GM18909 (cell line): ENCODE measurements around the gene MPPED2.

Experiments
- ATAC-seq: cut with Tn5 transposase; IDR thresholded peaks from one replicate; pipeline ENCODE4 v1.9.1; 2021; ENCODE audit warnings: mild to moderate bottlenecking; ENCODE audit not compliant: unreplicated experiment, poor library complexity

Gene MPPED2

DNA sequence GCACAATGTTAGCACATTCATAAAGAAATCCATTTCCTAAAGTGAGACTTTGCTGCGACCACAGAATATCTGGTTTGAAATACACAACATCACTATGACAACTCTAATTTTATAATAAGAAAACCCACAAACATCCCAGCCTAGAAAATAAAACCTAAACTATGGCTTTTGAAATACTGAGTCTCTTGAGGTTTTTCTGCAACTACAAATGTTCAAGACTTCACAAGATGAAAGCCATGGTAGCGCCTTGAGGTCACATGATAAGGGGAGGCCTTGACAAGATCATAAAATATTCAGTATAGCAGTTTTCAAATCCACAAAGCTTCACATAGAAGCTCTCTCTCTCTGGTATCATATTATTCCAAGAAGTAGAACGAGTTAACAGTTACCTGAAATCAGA is 126.8 kb downstream of the MPPED2 start:
- ATAC-seq = no peak

DNA sequence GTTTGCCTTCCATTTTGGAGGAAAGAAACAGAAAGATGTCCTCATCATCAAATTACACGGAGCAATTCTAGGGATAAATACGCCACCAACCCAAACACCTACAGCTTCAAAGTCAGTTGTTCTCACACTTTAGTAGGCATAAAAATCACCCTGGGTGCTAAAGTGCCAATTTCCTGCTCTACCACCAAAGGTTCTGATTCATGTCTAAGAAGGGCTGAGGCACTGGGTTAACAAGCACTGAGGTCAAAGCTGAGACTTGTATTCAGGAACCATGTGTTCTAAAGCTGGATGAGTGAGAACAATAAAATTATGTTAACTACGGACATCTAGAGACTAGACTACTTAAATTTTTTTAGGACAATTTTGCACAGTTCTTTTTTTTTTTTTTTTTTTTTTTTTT is 127.6 kb downstream of the MPPED2 start:
- no peak for ATAC-seq

DNA sequence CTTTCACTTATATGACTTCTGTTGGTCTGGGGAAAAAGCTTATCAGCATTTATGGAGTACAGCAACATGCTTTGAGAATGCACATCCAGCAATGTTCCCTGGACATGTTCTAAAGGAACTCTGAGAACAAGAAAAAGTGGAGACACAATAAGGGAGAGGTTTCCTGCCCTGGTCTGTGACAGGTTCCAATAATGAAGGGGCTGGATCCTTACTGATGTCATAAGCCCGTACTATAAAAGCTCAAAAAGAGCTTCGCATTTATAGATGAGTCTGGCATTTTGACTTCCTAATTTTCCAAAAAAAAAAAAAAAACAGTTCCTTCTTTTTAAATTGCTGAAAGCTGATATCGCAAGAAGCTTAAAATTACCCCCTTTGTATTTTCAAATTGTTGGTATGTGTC is 129.1 kb downstream of the MPPED2 start:
- no peak for ATAC-seq

DNA sequence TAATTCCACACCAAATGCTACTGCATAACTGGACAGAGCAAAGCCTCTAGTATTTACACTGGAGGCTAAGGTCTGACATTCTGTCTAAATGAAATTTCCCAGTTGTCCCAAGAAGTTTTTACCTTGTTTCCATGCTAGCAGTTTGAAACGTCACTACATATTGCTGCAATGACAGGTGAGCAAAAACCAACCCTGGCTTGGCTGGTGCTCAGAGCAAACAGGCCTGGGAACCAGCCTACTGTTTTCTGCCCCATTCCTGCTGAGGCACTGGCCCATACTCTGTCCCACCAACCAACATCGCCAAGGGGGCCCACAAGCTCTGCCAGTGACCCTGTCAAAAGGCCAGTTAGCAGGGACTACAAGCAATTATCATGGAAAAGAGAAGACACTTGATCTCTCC is 131.1 kb downstream of the MPPED2 start:
- ATAC-seq = no peak

DNA sequence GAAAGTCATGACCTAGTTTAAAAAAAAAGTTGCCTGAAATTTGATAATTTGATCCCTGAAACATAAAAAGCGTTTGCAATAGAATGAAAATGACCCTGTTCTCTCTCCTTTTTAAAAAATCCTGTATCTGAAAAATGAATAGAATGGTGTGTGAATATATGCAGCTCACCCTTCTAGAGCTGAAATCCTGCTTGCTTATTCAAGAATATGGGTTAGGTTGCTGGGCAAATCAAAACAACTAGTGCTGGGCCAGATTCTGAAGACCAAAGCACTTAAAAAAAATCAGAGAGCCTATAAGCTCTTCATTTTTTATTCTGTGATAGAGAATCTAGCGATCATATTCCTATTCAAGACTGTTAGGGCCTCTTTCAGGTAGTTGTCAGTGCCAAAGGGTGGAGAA is 131.6 kb downstream of the MPPED2 start:
- no peak for ATAC-seq

DNA sequence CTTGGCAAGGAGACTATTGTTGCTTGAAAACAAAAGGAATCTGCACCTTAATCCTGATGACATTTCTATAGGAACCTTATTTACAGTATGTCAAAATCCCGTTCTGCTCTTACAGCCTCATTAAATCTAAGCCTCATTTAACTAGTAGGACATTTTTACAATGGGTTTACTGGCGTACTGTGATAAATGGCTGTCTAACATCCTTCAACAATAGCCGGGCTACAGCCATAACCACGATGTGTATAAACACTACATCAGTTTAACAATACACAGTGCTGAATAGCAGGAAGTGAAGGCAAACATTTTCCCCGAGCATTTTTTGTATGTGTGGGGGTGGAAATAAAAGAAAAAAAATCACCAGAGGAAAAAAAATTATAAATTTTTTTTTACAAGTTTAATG is 132.0 kb downstream of the MPPED2 start:
- no peak for ATAC-seq

DNA sequence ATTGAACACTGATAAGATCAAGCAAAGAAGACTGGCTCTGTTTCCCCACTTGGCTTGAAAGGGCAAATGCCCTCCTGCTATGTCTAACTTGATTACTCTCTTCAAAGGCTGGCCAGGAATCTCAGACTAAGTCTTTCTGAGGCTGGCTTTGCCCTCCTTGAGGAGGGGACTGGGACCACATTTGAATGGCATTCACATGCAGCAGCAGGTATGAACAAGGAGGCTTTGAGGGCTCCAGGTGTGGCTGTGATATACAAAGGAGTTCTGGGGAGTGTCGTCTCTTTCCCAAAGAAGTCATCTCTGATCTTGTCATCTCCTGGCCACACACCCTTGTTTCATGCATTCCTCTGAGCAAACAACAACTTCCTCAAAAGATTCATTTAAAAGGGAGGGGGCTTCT is 132.4 kb downstream of the MPPED2 start:
- ATAC-seq = no peak

DNA sequence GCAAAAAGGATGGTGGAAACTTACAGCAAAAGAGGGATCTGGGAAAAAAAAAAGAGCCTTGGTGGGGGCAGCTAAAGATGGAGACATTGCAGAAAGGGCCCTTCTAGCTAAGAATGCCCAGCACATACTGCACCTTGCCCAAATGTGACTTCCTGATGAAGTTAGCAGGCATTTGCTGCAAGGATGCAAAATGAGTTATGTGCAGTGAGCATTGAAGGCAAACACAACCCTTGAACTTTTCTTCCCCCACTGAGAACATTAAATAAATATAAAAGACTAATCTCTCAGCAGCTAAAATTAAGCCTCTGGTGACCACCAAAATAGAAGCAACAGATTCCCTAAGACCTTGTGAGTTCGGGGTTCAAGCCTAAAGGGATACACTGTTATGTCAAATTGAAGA is 133.3 kb downstream of the MPPED2 start:
- ATAC-seq = no peak

DNA sequence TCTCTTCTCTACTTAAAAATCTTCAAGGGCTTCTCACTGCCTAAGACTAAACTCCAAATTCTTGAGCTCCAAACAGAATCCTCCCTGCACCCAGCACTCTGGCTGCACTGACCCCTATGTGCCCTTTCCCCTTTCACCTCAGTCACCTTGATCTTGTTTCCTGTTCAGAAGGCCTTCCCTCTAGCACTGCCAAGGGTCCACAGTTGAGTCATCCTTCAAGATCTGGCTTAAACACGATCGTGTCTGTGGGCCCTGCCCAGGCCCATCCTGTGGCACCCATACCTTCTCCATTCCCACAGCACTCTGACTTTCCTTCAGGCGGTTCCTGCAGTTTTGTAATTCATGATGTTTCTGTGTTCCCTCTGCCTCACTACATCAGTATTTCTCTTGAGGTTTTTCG is 134.0 kb downstream of the MPPED2 start:
- ATAC-seq = no peak

DNA sequence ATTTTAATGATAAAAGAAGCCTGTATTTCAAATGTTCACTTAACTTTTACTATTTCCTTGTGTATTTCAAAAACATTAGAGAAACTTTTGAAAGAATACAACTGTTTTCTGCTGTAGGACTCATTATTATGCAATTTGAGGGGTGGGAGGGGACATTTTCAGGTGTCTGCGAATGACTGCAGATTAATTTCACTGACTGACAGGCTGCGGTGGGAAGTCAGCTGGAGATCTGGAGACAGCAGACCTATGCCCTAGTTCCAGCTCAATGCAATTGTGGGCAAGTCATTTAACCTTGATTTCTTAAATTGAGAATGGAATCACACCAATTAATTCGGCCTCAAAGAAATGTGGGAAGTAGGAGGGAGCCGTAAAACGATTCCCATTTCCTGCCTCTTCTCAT is 134.5 kb downstream of the MPPED2 start:
- ATAC-seq = no peak

DNA sequence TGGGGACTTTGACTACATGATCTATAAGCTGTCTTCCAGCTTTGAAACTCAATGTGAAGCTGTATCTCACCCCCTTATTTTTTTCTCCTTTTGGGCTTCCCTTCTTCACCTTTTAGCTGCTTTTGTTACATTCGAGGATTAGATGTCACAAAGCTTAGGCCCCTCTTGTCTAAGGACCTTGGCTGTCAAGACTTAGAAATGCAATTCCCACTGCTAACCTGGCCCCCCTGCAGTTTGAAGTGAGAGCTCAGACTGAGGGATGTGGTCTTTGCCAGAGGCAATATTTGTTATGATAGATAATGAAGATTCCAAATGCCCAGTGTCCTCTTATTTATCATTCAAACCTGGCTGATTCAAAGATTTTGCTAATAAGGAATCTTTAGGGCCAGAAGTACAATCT is 135.0 kb downstream of the MPPED2 start:
- ATAC-seq = no peak

DNA sequence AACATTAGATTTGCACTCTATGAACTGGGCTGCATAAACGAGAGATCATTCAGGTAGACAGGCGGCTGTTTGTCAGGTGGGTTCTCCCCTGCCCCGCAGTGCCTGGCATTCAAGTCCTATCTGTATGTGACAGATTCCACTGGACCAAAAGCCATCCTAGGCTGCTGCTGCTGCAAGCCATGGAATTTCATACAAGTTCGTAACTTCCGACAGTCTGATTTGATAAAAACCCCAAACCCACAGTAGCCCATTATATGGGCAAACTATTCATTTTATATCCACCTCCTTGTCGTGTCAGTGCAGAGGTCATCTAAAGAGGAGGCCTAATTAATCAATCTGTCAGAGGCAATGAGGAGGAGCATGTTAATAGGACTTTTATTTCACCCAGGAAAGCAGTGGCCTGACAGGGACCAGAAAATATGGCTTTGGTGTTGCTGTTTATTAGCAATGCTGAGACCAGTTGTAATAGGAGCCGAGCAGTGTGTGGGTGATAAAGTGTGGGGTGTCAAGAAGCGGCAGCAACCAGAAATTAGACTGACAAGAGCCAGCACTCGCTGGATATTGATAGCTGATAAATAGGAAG is 139.0 kb downstream of the MPPED2 start:
- ATAC-seq = no peak

DNA sequence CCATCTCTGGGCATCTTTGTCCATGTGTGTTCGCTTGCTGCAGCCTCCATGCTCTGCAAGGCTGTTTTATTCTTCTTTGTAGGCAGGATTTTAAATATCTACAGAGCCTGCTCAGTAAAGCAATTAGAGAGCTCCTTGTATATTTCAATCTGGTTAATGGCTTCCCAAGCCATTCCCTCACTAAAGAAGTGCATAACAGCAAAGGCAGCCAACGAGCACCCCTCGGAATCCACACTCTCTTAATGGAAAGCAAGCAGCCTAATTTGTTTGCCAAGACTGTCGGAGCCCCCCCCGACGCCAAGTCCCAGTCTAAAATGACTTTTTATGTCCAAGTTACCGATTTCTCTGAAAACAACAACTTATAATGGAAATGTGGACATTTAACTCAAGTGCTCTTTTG is 139.6 kb downstream of the MPPED2 start:
- no peak for ATAC-seq

DNA sequence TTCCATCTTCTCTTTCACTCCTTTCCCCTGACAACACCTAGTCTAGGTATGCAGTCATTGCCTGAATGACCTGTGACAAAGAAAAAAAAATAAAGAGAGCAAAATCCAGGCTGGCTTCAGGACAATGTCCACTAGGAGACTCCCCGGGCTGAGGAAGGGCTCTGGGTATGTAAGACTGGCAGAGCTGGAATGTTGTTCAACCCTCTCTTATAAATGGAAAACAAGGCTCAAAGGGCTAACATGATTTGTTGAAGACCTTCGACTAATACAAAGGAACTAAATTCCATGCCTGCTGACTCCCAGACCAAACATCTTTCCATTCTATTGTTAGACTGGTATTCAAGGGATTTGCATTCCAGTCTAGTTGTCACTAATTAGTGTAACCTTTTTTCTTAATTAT is 141.1 kb downstream of the MPPED2 start:
- ATAC-seq = no peak

DNA sequence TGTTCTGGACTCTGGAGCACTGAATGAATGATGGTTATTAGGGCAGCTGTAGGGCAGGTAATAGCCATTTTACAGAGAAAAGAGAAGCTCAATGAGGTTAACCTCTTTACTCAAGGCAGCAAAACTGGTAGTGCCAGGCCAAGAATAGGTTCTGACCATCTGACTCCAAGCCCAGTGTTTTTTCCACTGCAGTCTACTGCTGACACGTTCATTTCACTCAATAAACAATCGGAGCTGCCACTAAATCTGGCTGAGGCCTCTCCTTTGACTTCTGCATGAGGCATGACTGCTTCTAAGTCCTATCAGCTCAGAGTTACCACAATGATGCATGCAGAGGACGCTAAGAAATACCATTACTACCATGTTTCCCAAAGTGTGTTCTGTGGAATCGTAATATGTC is 145.6 kb downstream of the MPPED2 start:
- no peak for ATAC-seq

DNA sequence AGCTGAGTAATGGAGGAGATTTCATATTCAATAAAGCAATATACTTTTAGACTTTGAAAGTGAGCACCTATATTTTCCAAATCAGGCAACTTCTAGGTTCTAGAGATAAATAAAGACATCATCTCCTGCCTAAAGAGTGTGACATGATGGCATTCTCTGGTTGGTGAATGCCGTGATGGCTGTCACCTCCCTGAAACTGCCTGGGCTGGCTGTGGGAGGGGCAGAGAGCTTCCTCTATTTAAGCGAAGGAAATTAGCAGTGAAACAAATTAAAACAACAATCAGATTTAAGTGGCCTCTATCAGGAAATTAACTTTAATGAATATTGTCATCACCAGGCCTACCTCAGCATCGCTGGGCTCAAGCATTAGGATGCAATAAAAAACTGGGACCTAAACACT is 149.4 kb downstream of the MPPED2 start:
- ATAC-seq = no peak

DNA sequence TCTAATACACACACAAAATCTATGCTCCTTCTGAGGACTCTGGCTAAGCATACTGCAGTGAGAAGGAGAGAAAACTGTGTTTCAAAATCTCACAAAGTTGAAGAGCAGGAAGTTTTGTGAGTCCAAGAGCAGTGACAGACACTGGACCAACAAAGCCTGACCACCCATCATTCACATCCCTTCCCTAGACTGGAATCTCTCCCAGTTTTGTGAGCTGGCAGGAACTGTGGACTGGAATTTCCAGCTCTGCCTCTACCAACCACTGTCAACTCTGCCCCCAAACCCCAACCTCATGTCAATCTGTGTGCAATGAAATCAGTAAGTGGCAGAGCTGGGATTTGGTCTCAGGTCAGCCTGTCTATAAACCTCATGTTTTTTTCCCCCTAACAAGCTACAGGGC is 150.7 kb downstream of the MPPED2 start:
- no peak for ATAC-seq

DNA sequence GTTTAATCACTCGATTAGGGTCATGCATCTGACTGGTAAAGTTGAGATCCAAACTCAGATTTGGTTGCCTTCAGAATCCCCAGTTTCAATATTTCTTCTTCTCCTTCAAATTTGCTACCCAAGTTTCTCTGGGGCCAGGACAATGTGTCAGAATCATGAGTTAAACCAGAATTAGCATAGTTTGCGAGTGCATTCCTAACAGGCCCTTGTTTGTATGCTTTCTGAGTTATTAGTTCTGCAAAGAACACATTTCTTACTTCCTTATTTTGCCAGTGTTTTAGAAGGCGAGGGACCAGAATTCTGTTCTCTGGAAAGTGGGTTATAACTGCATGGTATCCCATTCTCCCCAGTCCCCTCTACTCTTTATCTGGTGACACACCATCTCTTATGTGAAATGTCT is 151.3 kb downstream of the MPPED2 start:
- no peak for ATAC-seq

DNA sequence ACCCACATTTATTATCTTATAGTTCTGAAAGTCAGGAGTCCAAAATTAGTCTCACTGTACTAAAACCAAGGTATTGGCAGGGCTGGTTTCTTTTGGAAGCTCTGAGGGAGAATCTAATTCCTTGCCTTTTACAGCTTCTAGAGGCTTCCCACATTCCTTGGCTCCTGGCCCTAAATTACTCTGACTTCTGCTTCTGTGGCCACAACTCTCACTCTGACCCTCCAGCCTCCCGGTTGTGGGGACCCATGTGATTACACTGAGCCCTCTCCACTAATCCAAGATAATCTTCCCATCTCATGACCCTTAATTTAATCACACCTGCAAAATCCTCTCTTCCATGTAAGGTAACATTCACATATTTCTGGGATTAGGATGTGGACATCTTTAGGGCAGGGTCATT is 152.3 kb downstream of the MPPED2 start:
- ATAC-seq = no peak

DNA sequence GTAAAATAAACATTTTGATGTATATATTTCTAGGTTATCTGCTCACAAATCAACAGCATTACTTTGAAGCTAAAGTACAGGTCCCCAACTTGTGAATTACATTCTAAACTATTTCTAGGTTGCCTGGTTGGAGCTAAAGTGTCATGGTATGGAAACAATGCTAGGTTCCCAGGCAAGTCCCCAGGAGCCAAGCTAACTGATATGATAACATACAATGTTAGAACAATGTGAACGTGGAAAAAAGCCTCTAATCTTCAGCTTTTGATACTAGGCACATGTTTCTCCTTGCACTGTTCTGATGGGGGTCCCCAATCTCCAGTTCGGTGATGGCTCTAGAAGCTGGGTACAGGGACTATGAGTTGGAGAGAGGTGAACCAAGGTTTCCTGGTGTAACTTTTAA is 153.4 kb downstream of the MPPED2 start:
- ATAC-seq = no peak

DNA sequence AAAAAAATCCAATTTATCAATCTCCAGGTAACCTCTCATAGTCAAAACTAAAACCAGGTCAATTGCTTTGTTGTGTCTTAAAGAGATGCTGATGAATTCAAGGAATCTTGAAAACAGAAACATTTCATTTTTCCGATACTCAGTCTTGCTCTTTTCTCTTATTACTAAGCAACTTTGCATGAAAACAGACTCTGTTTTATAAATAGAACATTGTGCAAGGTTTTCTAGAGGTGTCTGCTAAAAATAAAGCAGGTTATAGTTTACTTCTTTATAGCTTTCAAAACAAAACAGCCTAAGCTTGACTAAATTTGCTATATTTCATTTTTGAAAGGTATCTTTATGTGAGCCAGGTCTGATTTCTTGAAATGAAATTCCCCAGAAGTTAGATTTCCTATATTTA is 154.0 kb downstream of the MPPED2 start:
- ATAC-seq = no peak

DNA sequence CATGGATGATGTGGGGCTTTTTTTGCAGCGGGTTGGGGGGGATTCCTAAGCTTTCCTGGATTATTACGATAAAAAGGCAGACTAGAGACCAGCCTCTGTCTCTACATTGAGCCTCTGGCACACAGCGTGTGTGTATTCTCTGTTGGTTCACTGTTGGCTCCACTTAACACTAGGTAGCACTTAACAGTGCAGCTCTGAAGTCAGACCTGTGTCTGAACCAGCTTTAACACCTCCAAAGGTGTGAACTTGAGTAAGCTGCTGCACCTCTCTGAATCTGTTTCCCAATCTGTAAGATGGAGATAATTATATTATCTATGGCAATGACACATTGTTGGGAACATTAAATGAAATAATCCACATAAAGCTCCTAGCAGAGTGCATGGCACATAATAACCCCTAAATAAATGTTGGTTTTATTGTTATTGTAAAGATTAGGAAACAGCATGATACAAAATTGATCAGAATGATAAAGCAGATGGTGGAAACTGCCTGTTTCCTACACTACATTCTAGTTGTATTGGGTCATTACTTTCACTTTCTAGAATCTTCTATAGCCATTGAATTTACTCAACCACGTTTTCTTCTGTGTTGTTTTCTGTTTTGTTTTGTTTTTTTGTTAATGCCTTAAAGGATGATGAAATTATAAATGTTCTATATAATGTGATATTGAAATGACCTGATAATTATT is 154.9 kb downstream of the MPPED2 start:
- ATAC-seq = no peak

DNA sequence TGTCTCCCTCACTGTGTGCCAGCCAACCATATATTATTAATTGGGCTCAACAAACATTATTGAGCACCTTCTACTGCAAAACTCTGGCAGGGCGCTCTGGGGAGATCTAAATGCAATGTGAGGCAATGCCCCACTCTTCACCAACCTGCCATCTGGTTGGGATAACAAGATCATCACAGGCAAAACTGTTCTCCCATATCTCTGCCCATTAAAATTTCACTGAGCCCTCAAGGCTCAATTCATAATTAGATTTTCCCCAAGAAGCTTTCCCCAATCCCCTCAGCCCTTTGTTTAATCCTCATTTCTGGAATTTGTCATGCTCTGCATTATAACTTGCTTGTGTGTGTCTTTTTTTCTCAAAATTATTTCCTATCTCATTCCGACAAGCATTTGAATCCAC is 156.6 kb downstream of the MPPED2 start:
- ATAC-seq = no peak
